BJ (cell line): ENCODE data around the gene METRNL. TPM values are rescaled to one million over a fixed set of nuclear protein-coding genes. Genes with fewer than 3 reads are reported as not detected.
"Not testable (repeated sequence)": the region's sequence is repeated elsewhere in the genome, so short reads cannot be mapped to it uniquely, and the experiment has no call there.

Experiments used
- CTCF ChIA-PET: fragments of 350-600 bp; formaldehyde crosslinking; extraction: SDS; loops from one replicate; lab custom pipeline; 2021; ENCODE audit warnings: antibody characterized with exemption, inconsistent platforms; lab: Yijun Ruan, JAX
- POLR2A ChIA-PET: fragments of 300-600 bp; sonication (Branson Sonifier 250); formaldehyde crosslinking; extraction: SDS; loops from one replicate; lab custom pipeline; 2021; ENCODE audit warnings: antibody characterized with exemption; lab: Charles Lee
- DNase-seq: peaks from one replicate; pipeline ENCODE4 v3.0.0-alpha.2; 2011; ENCODE audit warnings: low read depth
- H3K27me3 ChIP-seq: 2 replicates; pipeline ENCODE4 v1.6.0; 2011; ENCODE audit warnings: low read length; ENCODE audit not compliant: control insufficient read depth, insufficient read depth
- H3K36me3 ChIP-seq: 2 replicates; pipeline ENCODE4 v1.5.1; 2011; ENCODE audit warnings: low read length; ENCODE audit not compliant: control insufficient read depth, insufficient read depth
- H3K4me3 ChIP-seq: 2 replicates; pipeline ENCODE4 v1.5.1; 2011; ENCODE audit warnings: low read depth, mild to moderate bottlenecking, control low read depth, low read length
- CTCF ChIP-seq: IDR thresholded peaks from 2 replicates; pipeline ENCODE4 v1.5.1; 2011; ENCODE audit warnings: low read depth, mild to moderate bottlenecking, control low read depth, inconsistent platforms, low read length, moderate library complexity; ENCODE audit not compliant: insufficient read depth
- polyA plus RNA-seq: library from polyadenylated mRNA; depleted of rRNA; stranded (reverse); fragments of >200 nt; gene quantifications from 2 replicates; pipeline ENCODE4 v1.2.3, GENCODE V29; 2011

METRNL gene
- polyA plus RNA-seq, 1 experiment, result 63.2 TPM

DNA sequence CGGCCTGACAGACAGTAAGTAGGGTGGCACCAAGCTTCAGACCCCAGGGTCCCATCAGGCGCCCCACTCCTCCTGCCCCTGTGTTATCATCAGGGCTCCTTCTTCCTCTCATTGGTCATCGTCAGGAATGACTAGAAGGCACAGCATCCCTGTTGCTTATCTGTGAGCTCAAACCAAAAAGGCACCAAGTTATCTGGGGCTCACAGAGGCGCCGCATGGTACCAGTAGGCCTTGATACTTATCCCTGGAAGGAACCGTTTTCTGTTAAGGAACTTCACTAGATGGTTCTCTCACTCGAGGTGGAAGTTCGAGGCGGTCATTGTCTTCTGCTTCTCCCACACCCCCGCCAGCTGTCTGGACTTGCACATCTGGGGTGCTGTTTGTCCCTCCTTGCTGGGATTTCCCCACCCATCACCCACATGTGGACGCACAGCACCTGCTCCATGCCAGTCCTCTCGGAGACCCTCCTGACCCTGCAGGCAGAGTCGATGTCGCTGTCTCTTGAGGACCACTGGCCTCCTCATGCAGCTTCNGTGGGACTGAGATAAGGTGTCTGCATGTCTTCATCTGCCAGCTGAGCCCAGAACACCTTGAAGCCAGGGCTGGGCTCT lies 52.1 kb downstream of the METRNL start:
- no peaks in the 10 kb centered on the region; the same call in 1 of the 2 replicates for H3K27me3 ChIP-seq
- no peak for DNase-seq
- ChIA-PET CTCF (interaction anchor here (1.7 kb wide), 1 partner anchor 9 kb away, joined by 8 read pairs; no protein-coding TSS in a partner anchor), POLR2A (no interaction called here)
- no peaks in the 10 kb centered on the region for H3K36me3 ChIP-seq
- no peak for TF ChIP-seq CTCF
- H3K4me3 ChIP-seq, result no peak overlapping the region

DNA sequence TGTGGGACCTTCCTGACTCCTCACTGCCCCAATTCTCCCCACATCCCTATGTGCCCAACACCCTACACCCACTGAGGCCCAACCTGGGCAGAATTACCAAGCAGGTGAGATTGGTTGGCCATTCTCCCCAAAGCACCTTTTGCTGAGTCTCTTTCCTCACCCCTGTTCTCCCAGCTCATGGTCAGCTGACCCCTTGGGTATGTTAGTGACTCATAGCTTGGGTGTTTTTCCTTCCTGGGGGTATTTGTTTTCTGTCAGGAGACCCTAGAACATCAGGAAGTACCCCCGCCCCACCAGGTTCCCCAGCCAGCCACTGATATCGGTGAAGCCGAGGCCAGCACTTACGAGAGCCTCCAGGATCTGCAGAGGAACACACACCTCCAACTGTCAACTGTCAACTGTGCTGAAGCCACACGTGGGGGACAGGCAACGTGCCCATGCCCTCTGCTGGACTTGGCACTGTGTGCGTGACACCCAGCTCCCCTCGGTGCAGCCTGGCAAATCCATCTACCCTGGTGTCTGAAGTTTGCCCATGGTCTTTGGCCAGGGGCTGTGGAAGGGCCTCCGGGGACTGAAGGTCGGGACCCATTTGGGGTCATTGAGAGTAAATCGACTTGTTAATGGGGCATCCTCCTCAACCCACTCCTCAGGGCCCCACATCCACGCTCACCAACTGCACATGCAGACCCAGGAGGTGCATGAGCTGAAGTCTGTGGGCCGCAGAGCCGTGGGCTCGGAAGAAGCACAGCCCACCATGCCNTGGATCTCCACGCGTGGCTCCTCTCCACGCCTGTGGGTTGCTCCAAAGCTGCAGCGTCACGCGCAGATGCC lies 53.1 kb downstream of the METRNL start:
- CTCF ChIA-PET, result interaction anchor here (1.7 kb wide), 1 partner anchor 10 kb away, joined by 8 read pairs; no protein-coding TSS in a partner anchor
- no peak for TF ChIP-seq CTCF
- no peak overlapping the region for H3K4me3 ChIP-seq
- no peak for DNase-seq
- POLR2A ChIA-PET, result no interaction called here
- peaks cover 3% of the 10 kb centered on the region; the same call in 1 of the 2 replicates for H3K27me3 ChIP-seq
- no peaks in the 10 kb centered on the region for H3K36me3 ChIP-seq

DNA sequence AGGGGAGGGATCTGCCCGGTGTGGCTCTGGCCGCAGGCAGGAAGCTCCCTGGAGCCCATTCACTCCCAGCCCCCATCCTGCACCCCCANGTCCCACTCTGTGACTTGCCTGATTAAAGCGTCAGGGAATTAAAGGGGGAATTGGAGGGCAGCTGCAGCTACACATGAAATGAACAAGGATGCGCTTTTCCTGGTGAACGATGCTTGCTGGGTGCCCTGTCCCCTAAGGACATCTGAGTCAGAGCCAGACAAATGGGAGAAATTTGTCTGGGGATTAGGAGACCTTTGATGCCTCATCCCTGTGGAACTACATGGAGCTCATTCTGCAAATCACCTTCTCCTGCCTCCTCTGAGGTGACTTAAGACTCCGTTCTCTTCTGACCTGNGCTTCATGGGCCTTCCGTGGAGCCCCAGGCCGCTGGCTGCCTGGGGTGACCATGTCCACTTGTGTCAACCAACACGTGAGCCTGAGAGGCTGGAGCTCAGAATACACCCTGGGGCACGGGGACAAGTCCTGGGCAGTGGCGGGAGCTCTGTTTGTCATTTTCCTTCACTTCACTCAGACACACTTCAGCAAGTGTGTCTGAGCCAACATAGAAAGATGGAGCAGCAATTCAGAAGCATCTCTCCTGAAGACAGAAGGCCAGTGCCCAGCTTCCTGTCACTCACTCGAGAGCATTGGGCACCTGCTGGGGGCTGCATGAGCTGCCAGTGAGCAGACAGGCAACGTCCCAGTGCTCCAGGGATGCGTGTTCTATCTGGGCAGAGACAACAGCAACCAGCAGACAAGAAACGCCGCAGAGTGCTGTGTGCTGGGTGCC lies 54.1 kb downstream of the METRNL start:
- peaks cover 7% of the 10 kb centered on the region; the same call in 1 of the 2 replicates for H3K27me3 ChIP-seq
- no peak overlapping the region for H3K4me3 ChIP-seq
- ChIA-PET POLR2A (interaction anchor here (0.5 kb wide), 1 partner anchor 11 kb away, joined by 4 read pairs; no protein-coding TSS in a partner anchor), CTCF (interaction anchor here (1.7 kb wide), 1 partner anchor 11 kb away, joined by 8 read pairs; no protein-coding TSS in a partner anchor)
- DNase-seq, result no peak
- no peaks in the 10 kb centered on the region for H3K36me3 ChIP-seq
- no peak for TF ChIP-seq CTCF

- H3K27me3 ChIP-seq, H3K4me3 ChIP-seq, H3K36me3 ChIP-seq, POLR2A ChIA-PET, DNase-seq, CTCF ChIA-PET: not testable (repeated sequence)
Measured at GRCh38 chr17:83134456-83134855, 55.0 kb downstream of the METRNL start.

DNA sequence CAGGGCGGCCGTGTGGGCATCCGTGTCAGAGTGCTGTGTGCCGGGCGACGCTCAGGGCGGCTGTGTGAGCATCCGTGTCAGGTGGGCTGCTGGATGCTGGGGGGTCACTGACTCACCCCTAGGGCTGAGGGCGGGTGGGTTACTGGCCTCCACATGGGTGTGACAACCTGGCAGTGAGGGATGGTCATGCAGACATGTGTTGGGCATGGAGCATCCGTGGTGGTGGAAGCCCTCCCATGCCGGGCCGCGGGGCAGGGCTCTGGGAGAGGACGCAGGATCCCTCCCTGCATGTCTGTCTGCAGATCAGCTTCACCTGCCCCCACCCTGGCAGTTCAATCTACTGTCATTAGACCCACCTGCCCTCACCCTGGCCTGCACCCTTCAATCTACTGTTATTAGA lies 56.3 kb downstream of the METRNL start:
- no peak for TF ChIP-seq CTCF
- POLR2A ChIA-PET, result no interaction called here
- Histone ChIP-seq H3K4me3 (no peak overlapping the region), H3K27me3 (peaks cover 8% of the 10 kb centered on the region; the same call in 1 of the 2 replicates), H3K36me3 (no peaks in the 10 kb centered on the region)
- CTCF ChIA-PET, result no interaction called here
- DNase-seq, result no peak
